ENCODE data around the gene PISD. TPM values are rescaled to one million over a fixed set of nuclear protein-coding genes. Genes with fewer than 3 reads are reported as not detected.

Gene PISD
- total RNA-seq, 1 donor from 2014 or later = 18.1 TPM

- Histone ChIP-seq H3K4me2 (no peak overlapping the region), H3K27ac (no peak overlapping the region), H3K9me3 (ENCODE audit: low read depth) (no peaks in the 10 kb centered on the region), H3K4me3 (no peak overlapping the region), H3F3A (ENCODE audit: low read depth) (no peaks in the 10 kb centered on the region), H4K20me1 (ENCODE audit: low read depth) (peaks cover 9% of the 10 kb centered on the region), H3K27me3 (no peaks in the 10 kb centered on the region), H3K79me2 (ENCODE audit: low read depth) (peaks cover 26% of the 10 kb centered on the region), H3K36me3 (no peaks in the 10 kb centered on the region), H2AFZ (replicated peaks) (no peak overlapping the region), H3K9ac (no peak overlapping the region), H3K4me1 (no peaks in the 10 kb centered on the region)
- H3K4me1 Mint-ChIP-seq = no peaks in the 10 kb centered on the region
- TF ChIP-seq EZH2phosphoT487 (IDR thresholded peaks at IDR 0.05) (no peak), CTCF (IDR thresholded peaks at IDR 0.05) (no peak), EZH2 (IDR thresholded peaks at IDR 0.05) (no peak)
- H3K9me3 Mint-ChIP-seq = no peaks in the 10 kb centered on the region
- H3K4me3 Mint-ChIP-seq = no peak overlapping the region
- H3K36me3 Mint-ChIP-seq = peaks cover 10% of the 10 kb centered on the region
- no peak overlapping the region for H3K27ac Mint-ChIP-seq
- no peak for DNase-seq (ENCODE audit: low spot score)
- peaks cover 2% of the 10 kb centered on the region for H3K27me3 Mint-ChIP-seq (ENCODE audit: insufficient read depth, low read depth)
These were observed 15.6 kb downstream of the PISD start for GRCh38 chr22:31646186-31647019.

DNA sequence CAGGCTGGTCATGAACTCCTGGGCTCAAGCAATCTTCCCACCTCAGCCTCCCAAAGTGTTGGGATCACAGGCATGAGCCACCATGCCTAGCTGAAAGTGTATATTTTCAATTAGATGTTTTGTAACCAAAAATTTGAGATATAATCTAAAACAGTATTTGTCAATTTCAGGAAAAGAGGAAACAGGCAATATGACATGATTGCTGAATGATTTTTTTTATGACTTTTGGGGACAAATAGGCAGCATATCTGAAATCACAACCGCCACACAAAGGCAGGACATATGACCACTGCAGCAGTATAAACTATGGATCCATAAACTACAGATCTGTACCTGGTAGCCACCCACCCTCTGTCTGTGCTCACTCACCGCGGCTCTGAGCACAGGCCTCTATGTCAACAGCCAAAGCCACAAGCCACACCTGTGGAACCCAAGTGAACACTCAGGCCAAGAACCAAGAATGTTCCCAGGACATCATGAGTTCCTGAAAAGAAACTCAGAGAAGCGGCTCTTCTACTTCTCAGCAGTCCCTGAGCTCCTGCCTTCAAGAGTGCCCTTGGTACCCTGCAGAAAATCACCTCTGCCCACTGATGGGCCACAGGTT, 22.5 kb downstream of the PISD start:
- H2AFZ ChIP-seq (replicated peaks) = no peak overlapping the region
- Mint-ChIP-seq H3K36me3 (peaks cover 4% of the 10 kb centered on the region), H3K9me3 (no peaks in the 10 kb centered on the region), H3K27ac (no peak overlapping the region), H3K4me1 (no peaks in the 10 kb centered on the region), H3K4me3 (no peak overlapping the region), H3K27me3 (ENCODE audit: insufficient read depth, low read depth) (peaks cover 2% of the 10 kb centered on the region)
- no peaks in the 10 kb centered on the region for H3F3A ChIP-seq (ENCODE audit: low read depth)
- no peak overlapping the region for H3K4me2 ChIP-seq
- no peaks in the 10 kb centered on the region for H3K4me1 ChIP-seq
- peaks cover 27% of the 10 kb centered on the region for H3K79me2 ChIP-seq (ENCODE audit: low read depth)
- no peak overlapping the region for H3K4me3 ChIP-seq
- DNase-seq (ENCODE audit: low spot score) = no peak
- H3K9me3 ChIP-seq (ENCODE audit: low read depth) = no peaks in the 10 kb centered on the region
- H3K27me3 ChIP-seq = no peaks in the 10 kb centered on the region
- no peak overlapping the region for H3K9ac ChIP-seq
- H4K20me1 ChIP-seq (ENCODE audit: low read depth) = peaks cover 20% of the 10 kb centered on the region
- TF ChIP-seq EZH2 (IDR thresholded peaks at IDR 0.05) (no peak), CTCF (IDR thresholded peaks at IDR 0.05) (no peak), EZH2phosphoT487 (IDR thresholded peaks at IDR 0.05) (no peak)
- H3K27ac ChIP-seq = no peak overlapping the region
- no peaks in the 10 kb centered on the region for H3K36me3 ChIP-seq

DNA sequence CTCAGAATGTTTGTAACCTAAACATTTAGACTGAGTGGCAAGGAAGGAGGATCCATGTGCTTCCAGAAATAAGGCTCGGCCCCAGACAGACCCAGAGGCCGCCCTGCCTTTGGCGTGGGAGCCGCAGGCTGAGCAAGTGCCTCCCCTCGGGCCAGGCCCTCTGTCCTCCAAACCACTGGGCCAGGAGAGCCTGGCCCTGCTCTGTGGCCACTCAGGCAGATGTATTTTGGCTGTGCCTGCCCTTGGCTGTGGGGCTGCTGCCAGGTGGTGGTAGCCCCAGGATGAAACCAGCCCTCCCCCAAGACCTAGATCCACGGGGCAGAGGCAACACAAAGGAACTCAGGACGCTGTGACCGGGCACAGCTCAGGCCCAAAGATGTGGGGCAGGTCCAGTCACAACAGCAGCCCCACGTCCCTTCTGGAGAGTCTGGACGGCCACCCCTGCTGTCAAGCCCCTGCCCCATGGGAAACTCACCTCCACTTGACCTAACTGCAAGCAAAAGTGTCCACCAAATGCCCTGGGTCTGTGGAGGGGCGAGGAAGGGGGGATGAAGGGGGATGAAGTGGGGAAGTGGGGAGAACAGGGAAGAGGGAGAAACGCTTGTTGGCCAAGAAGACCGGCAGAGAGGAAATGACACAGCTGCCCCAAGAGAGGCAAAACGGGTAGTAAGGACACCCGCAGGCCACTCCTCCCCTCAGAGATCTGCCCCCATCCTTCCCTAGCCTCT, 24.0 kb downstream of the PISD start:
- no peak overlapping the region for H3K27ac Mint-ChIP-seq
- H3K9me3 Mint-ChIP-seq = no peaks in the 10 kb centered on the region
- H3F3A ChIP-seq (ENCODE audit: low read depth) = no peaks in the 10 kb centered on the region
- peaks cover 28% of the 10 kb centered on the region for H4K20me1 ChIP-seq (ENCODE audit: low read depth)
- TF ChIP-seq EZH2 (IDR thresholded peaks at IDR 0.05) (no peak), CTCF (IDR thresholded peaks at IDR 0.05) (no peak), EZH2phosphoT487 (IDR thresholded peaks at IDR 0.05) (no peak)
- H3K4me1 Mint-ChIP-seq = no peaks in the 10 kb centered on the region
- H3K27me3 Mint-ChIP-seq (ENCODE audit: insufficient read depth, low read depth) = peaks cover 2% of the 10 kb centered on the region
- no peaks in the 10 kb centered on the region for H3K36me3 ChIP-seq
- H3K4me1 ChIP-seq = no peaks in the 10 kb centered on the region
- H3K36me3 Mint-ChIP-seq = peaks cover 2% of the 10 kb centered on the region
- no peak overlapping the region for H2AFZ ChIP-seq (replicated peaks)
- H3K27me3 ChIP-seq = no peaks in the 10 kb centered on the region
- H3K27ac ChIP-seq = no peak overlapping the region
- H3K9ac ChIP-seq = no peak overlapping the region
- H3K4me2 ChIP-seq = no peak overlapping the region
- no peak overlapping the region for H3K4me3 ChIP-seq
- no peak overlapping the region for H3K4me3 Mint-ChIP-seq
- DNase-seq (ENCODE audit: low spot score) = no peak
- H3K9me3 ChIP-seq (ENCODE audit: low read depth) = no peaks in the 10 kb centered on the region
- H3K79me2 ChIP-seq (ENCODE audit: low read depth) = peaks cover 26% of the 10 kb centered on the region

All from neural progenitor cell (in vitro differentiated cells).